H9 (cell line): ENCODE measurements around the gene MIS18BP1. TPM values are rescaled to one million over a fixed set of nuclear protein-coding genes. Genes with fewer than 3 reads are reported as not detected.
A peak's percentile ranks its signal among the peaks of the same experiment; 100 is the strongest.

Experiments
- DNase-seq: peaks from one replicate; pipeline ENCODE4 v3.0.0-alpha.2; 2017
- H2AFZ ChIP-seq: one replicate; pipeline ENCODE4 v1.6.1; 2013; ENCODE audit warnings: mild to moderate bottlenecking, low read length, control low read depth, moderate library complexity
- H2AK5ac ChIP-seq: 2 replicates; pipeline ENCODE4 v1.6.1; 2013; ENCODE audit warnings: low read length, control low read depth, mixed read lengths; ENCODE audit not compliant: insufficient read length
- H2BK120ac ChIP-seq: one replicate; pipeline ENCODE4 v1.6.1; 2013; ENCODE audit warnings: low read depth, mild to moderate bottlenecking, low read length, control low read depth, inconsistent platforms; ENCODE audit not compliant: poor library complexity, severe bottlenecking
- H2BK12ac ChIP-seq: 2 replicates; pipeline ENCODE4 v1.6.1; 2013; ENCODE audit warnings: low read length, control low read depth, mixed read lengths, low read depth; ENCODE audit not compliant: insufficient read length
- H2BK15ac ChIP-seq: 2 replicates; pipeline ENCODE4 v1.6.1; 2013; ENCODE audit warnings: low read depth, low read length, control low read depth
- H2BK20ac ChIP-seq: one replicate; pipeline ENCODE4 v1.6.1; 2013; ENCODE audit warnings: low read depth, mild to moderate bottlenecking, low read length, control low read depth, inconsistent platforms; ENCODE audit not compliant: poor library complexity, severe bottlenecking
- H2BK5ac ChIP-seq: 2 replicates; pipeline ENCODE4 v1.6.1; 2013; ENCODE audit warnings: low read length, control low read depth, mixed read lengths; ENCODE audit not compliant: insufficient read length
- H3K14ac ChIP-seq: 2 replicates; pipeline ENCODE4 v1.6.1; 2013; ENCODE audit warnings: low read length, control low read depth; ENCODE audit not compliant: insufficient read depth
- H3K18ac ChIP-seq: 2 replicates; pipeline ENCODE4 v1.6.1; 2013; ENCODE audit warnings: low read depth, mild to moderate bottlenecking, mixed read lengths, low read length, control low read depth; ENCODE audit not compliant: insufficient read length
- H3K23ac ChIP-seq: 2 replicates; pipeline ENCODE4 v1.6.1; 2013; ENCODE audit warnings: low read length, control low read depth, mixed read lengths, low read depth; ENCODE audit not compliant: insufficient read length
- H3K23me2 ChIP-seq: 2 replicates; pipeline ENCODE4 v1.6.1; 2013; ENCODE audit warnings: low read depth, mild to moderate bottlenecking, mixed read lengths, low read length, control low read depth; ENCODE audit not compliant: insufficient read length, poor library complexity, severe bottlenecking
- H3K27ac ChIP-seq: 2 replicates; pipeline ENCODE4 v1.5.1; 2013; ENCODE audit warnings: low read length, control low read depth, mixed read lengths, low read depth; ENCODE audit not compliant: insufficient read length
- H3K27me3 ChIP-seq: 2 replicates; pipeline ENCODE4 v1.6.1; 2013; ENCODE audit warnings: low read length, control low read depth, inconsistent platforms; ENCODE audit not compliant: insufficient read depth
- H3K4ac ChIP-seq: 2 replicates; pipeline ENCODE4 v1.6.1; 2013; ENCODE audit warnings: low read depth, mild to moderate bottlenecking, control low read depth, inconsistent platforms, low read length, moderate library complexity
- H3K4me1 ChIP-seq: 2 replicates; pipeline ENCODE4 v1.6.1; 2013; ENCODE audit warnings: low read length, control low read depth, inconsistent platforms; ENCODE audit not compliant: insufficient read depth
- H3K4me2 ChIP-seq: 2 replicates; pipeline ENCODE4 v1.6.1; 2013; ENCODE audit warnings: low read length, control low read depth, mixed read lengths; ENCODE audit not compliant: insufficient read length, insufficient read depth
- H3K56ac ChIP-seq: 2 replicates; pipeline ENCODE4 v1.6.1; 2013; ENCODE audit warnings: low read depth, mild to moderate bottlenecking, mixed read lengths, low read length, control low read depth; ENCODE audit not compliant: insufficient read length
- H3K79me1 ChIP-seq: 2 replicates; pipeline ENCODE4 v1.6.1; 2013; ENCODE audit warnings: low read depth, mild to moderate bottlenecking, moderate library complexity, low read length, control low read depth, inconsistent platforms; ENCODE audit not compliant: insufficient read depth, poor library complexity, severe bottlenecking
- H3K79me2 ChIP-seq: 2 replicates; pipeline ENCODE4 v1.6.1; 2013; ENCODE audit warnings: low read length, control low read depth, inconsistent platforms; ENCODE audit not compliant: insufficient read depth
- H3K9ac ChIP-seq: 2 replicates; pipeline ENCODE4 v1.6.1; 2013; ENCODE audit warnings: low read length, control low read depth, mixed read lengths; ENCODE audit not compliant: insufficient read length; ENCODE audit errors: extremely low read depth
- H3K9me3 ChIP-seq: one replicate; pipeline ENCODE4 v1.6.1; 2013; ENCODE audit warnings: low read depth, low read length, inconsistent platforms; ENCODE audit not compliant: control insufficient read depth
- H3T11ph ChIP-seq: one replicate; pipeline ENCODE4 v1.6.1; 2013; ENCODE audit warnings: mild to moderate bottlenecking, low read length, control low read depth, inconsistent platforms
- H4K20me1 ChIP-seq: one replicate; pipeline ENCODE4 v1.6.1; 2013; ENCODE audit not compliant: control insufficient read depth, insufficient read length, insufficient read depth
- H4K5ac ChIP-seq: 2 replicates; pipeline ENCODE4 v1.6.1; 2013; ENCODE audit warnings: low read depth, mild to moderate bottlenecking, mixed read lengths, low read length, control low read depth; ENCODE audit not compliant: insufficient read length
- H4K8ac ChIP-seq: replicated peaks from 2 replicates; pipeline ENCODE4 v1.6.1; 2013; ENCODE audit warnings: low read length, control low read depth, mixed read lengths, low read depth; ENCODE audit not compliant: insufficient read length
- H4K91ac ChIP-seq: 2 replicates; pipeline ENCODE4 v1.6.1; 2013; ENCODE audit warnings: low read depth, mild to moderate bottlenecking, moderate library complexity, mixed read lengths, low read length, control low read depth; ENCODE audit not compliant: insufficient read length
- H3K27ac Mint-ChIP-seq, 3 experiments: 2 replicates in 2 of 3; 3 replicates in 1 of 3; pipeline ENCODE4 v1.8.0; 2020 to 2021; ENCODE audit warnings: mixed read lengths in 3 of 3, mild to moderate bottlenecking in 1 of 3, moderate library complexity in 1 of 3
- H3K27me3 Mint-ChIP-seq: 2 replicates; pipeline ENCODE4 v1.8.0; 2021; ENCODE audit warnings: low read depth, mild to moderate bottlenecking, moderate library complexity, mixed read lengths
- H3K36me3 Mint-ChIP-seq, 3 experiments: 2 replicates in 2 of 3; 3 replicates in 1 of 3; pipeline ENCODE4 v1.8.0; 2020 to 2021; ENCODE audit warnings: low read depth in 3 of 3, mixed read lengths in 3 of 3; ENCODE audit not compliant: insufficient read depth in 1 of 3
- H3K4me1 Mint-ChIP-seq, 2 experiments: 2 replicates each; pipeline ENCODE4 v1.8.0; 2020; ENCODE audit warnings: mixed read lengths in 2 of 2
- H3K4me3 Mint-ChIP-seq, 2 experiments: 2 replicates in 1 of 2; 3 replicates in 1 of 2; pipeline ENCODE4 v1.8.0; 2020 to 2021; ENCODE audit warnings: mild to moderate bottlenecking in 2 of 2, mixed read lengths in 2 of 2, moderate library complexity in 1 of 2
- H3K9me3 Mint-ChIP-seq, 2 experiments: 2 replicates in 1 of 2; 3 replicates in 1 of 2; pipeline ENCODE4 v1.8.0; 2020; ENCODE audit warnings: mild to moderate bottlenecking in 2 of 2, mixed read lengths in 2 of 2, moderate library complexity in 1 of 2
- CTCF ChIP-seq: fragments of 200-600 bp; sonication (generic); conservative IDR thresholded peaks from 3 replicates; pipeline ENCODE4 v1.8.0; 2021; ENCODE audit warnings: antibody characterized with exemption, mild to moderate bottlenecking
- WGBS: extraction: QIAGEN DNeasy Blood & Tissue Kit; methylation state at CpG from one replicate; pipeline ENCODE4 v1.1.7; 2013; ENCODE audit warnings: missing lambda C conversion rate, low lambda C conversion rate, mixed read lengths; ENCODE audit not compliant: insufficient read length; ENCODE audit errors: extremely low coverage; 5-methylcytosine and 5-hydroxymethylcytosine counted together
- total RNA-seq: library from RNA; stranded (reverse); gene quantifications from 2 replicates; pipeline ENCODE4 v1.2.1, GENCODE V29; 2021

Gene MIS18BP1
- total RNA-seq, 1 experiment from 2014 or later, result 60.6 TPM

DNA sequence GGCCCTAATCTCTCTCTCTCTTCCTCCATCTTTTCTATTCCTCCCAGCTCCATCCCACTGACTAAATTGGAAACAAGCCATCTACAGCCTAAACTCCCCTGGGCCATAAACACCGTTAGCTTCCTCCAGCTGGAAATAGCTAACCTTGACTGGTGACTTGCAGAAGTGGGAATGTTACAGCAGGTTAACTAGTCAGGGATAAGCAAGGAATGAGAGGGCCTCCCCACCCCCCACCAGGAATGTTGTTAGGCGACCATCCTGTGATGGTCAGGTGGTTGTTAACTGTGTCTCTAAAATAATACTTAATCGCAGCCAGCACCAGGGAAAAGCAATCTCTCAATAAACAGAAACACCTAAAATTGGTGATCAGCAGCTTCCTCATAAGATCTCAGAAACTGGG, 40.8 kb downstream of the MIS18BP1 start:
- H3K36me3 Mint-ChIP-seq, result peaks cover 27 to 72% (median 57%) of the 10 kb centered on the region in 3 experiments
- Histone ChIP-seq H4K20me1 (peaks cover 2% of the 10 kb centered on the region), H3K4me2 (no peak overlapping the region), H3K14ac (no peak overlapping the region), H3K27me3 (no peaks in the 10 kb centered on the region), H4K5ac (no peak overlapping the region), H2BK20ac (no peak overlapping the region), H3K23me2 (no peaks in the 10 kb centered on the region), H3K27ac (no peak overlapping the region), H2AK5ac (no peak overlapping the region), H3K23ac (no peak overlapping the region), H3K9me3 (no peaks in the 10 kb centered on the region), H3K4ac (no peak overlapping the region), H3T11ph (no peak overlapping the region), H3K4me1 (peaks cover 7% of the 10 kb centered on the region; the same call in 1 of the 2 replicates), H3K79me2 (no peaks in the 10 kb centered on the region), H2BK15ac (no peak overlapping the region), H4K91ac (no peak overlapping the region), H2BK5ac (no peak overlapping the region), H3K56ac (no peak overlapping the region), H2AFZ (no peak overlapping the region), H3K79me1 (no peaks in the 10 kb centered on the region), H4K8ac (no peak overlapping the region), H2BK120ac (no peak overlapping the region), H3K9ac (no peak overlapping the region), H3K18ac (peak overlapping the region; percentile 17), H2BK12ac (no peak overlapping the region)
- no peak overlapping the region; a peak in 1 of 5 replicates for H3K4me3 Mint-ChIP-seq
- DNase-seq, result no peak
- no CpG with 5 or more reads among the region's 3 CpGs for WGBS
- no peaks in the 10 kb centered on the region for H3K9me3 Mint-ChIP-seq
- TF ChIP-seq CTCF, result no peak
- H3K27me3 Mint-ChIP-seq, result no peaks in the 10 kb centered on the region
- H3K27ac Mint-ChIP-seq, result peak overlapping the region; percentile 20 to 57 (median 46); a peak in 5 of 7 replicates
- peaks cover 8 to 15% of the 10 kb centered on the region in 2 experiments for H3K4me1 Mint-ChIP-seq
